H1 (cell line): ENCODE results near the gene CHMP5. TPM values are rescaled to one million over a fixed set of nuclear protein-coding genes. Genes with fewer than 3 reads are reported as not detected.
"Not testable (repeated sequence)": the region's sequence is repeated elsewhere in the genome, so short reads cannot be mapped to it uniquely, and the experiment has no call there.

ENCODE experiments used
- CTCF ChIA-PET: fragments of 300-600 bp; sonication (Branson Sonifier 250); formaldehyde crosslinking; loops from one replicate; lab custom pipeline; 2021; ENCODE audit not compliant: partially characterized antibody; lab: Charles Lee
- POLR2A ChIA-PET: fragments of 300-600 bp; sonication (Branson Sonifier 250); formaldehyde crosslinking; loops from one replicate; lab custom pipeline; 2021; ENCODE audit warnings: inconsistent platforms; ENCODE audit not compliant: partially characterized antibody; lab: Charles Lee
- DNase-seq, 2 experiments: peaks; one replicate each; pipeline versions ENCODE4 v3.0.0 to v3.0.0-alpha.2; 2010 to 2022; ENCODE audit warnings: low spot score in 2 of 2, low read depth in 1 of 2, mixed read lengths in 1 of 2
- FAIRE-seq: peaks from 2 replicates; lab custom pipeline; 2011; peaks lifted over from hg19 to GRCh38; lab: Jason Lieb, UNC
- H2AFZ ChIP-seq: 2 replicates; pipeline ENCODE4 v1.8.1; 2012; ENCODE audit warnings: low read length, inconsistent platforms
- H2AK5ac ChIP-seq: 2 replicates; pipeline ENCODE4 v1.6.1; 2013; ENCODE audit warnings: low read depth, low read length
- H2BK120ac ChIP-seq: replicated peaks from 2 replicates; pipeline ENCODE3; 2013; ENCODE audit warnings: low read depth, low read length, inconsistent platforms
- H2BK12ac ChIP-seq: 2 replicates; pipeline ENCODE4 v1.6.1; 2013; ENCODE audit warnings: low read depth, low read length
- H2BK15ac ChIP-seq: 2 replicates; pipeline ENCODE4 v1.6.1; 2013; ENCODE audit warnings: low read length
- H2BK20ac ChIP-seq: 2 replicates; pipeline ENCODE4 v1.6.1; 2013; ENCODE audit warnings: low read length
- H2BK5ac ChIP-seq: 2 replicates; pipeline ENCODE4 v1.6.1; 2013; ENCODE audit warnings: low read depth, low read length
- H3K14ac ChIP-seq: 2 replicates; pipeline ENCODE4 v1.6.1; 2013; ENCODE audit warnings: inconsistent platforms; ENCODE audit not compliant: insufficient read length
- H3K18ac ChIP-seq: 2 replicates; pipeline ENCODE4 v1.6.1; 2013; ENCODE audit warnings: low read length; ENCODE audit errors: extremely low read depth
- H3K23ac ChIP-seq: 2 replicates; pipeline ENCODE4 v1.6.1; 2013; ENCODE audit warnings: inconsistent platforms; ENCODE audit not compliant: insufficient read length
- H3K23me2 ChIP-seq: 2 replicates; pipeline ENCODE4 v1.6.1; 2013; ENCODE audit warnings: low read depth, low read length
- H3K27ac ChIP-seq: 2 replicates; pipeline ENCODE4 v1.6.1; 2011; ENCODE audit warnings: low read depth, low read length, inconsistent platforms
- H3K27me3 ChIP-seq, 4 experiments: replicated peaks in 1 of 4; 1 replicate in 1 of 4; 2 replicates in 3 of 4; pipeline versions ENCODE4 v1.6.1 to v1.8.1; 2011 to 2013; ENCODE audit warnings: low read length in 3 of 4, mild to moderate bottlenecking in 3 of 4, inconsistent platforms in 2 of 4, mixed read lengths in 2 of 4, moderate library complexity in 1 of 4; ENCODE audit not compliant: control insufficient read depth in 3 of 4, insufficient read depth in 3 of 4; ENCODE audit errors: extremely low read depth in 1 of 4
- H3K36me3 ChIP-seq, 4 experiments: 2 replicates each; pipeline versions ENCODE4 v1.6.1 to v1.8.1; 2011 to 2013; ENCODE audit warnings: mild to moderate bottlenecking in 4 of 4, low read length in 3 of 4, moderate library complexity in 2 of 4, control low read depth in 1 of 4, inconsistent platforms in 1 of 4; ENCODE audit not compliant: insufficient read depth in 4 of 4, control insufficient read depth in 2 of 4
- H3K4ac ChIP-seq: replicated peaks from 2 replicates; pipeline ENCODE3; 2013; ENCODE audit warnings: low read length, low read depth, mixed read lengths, inconsistent platforms; ENCODE audit not compliant: insufficient read length
- H3K4me1 ChIP-seq, 4 experiments: replicated peaks in 1 of 4; 1 replicate in 1 of 4; 2 replicates in 3 of 4; pipeline versions ENCODE4 v1.6.1 to v1.8.1; 2011 to 2013; ENCODE audit warnings: low read length in 3 of 4, inconsistent platforms in 2 of 4, mixed read lengths in 1 of 4; ENCODE audit not compliant: insufficient read depth in 4 of 4, control insufficient read depth in 3 of 4
- H3K4me2 ChIP-seq, 2 experiments: 2 replicates each; pipeline versions ENCODE4 v1.6.1 to v1.8.1; 2011 to 2013; ENCODE audit warnings: low read depth in 2 of 2, low read length in 2 of 2, control low read depth in 1 of 2, inconsistent platforms in 1 of 2, mild to moderate bottlenecking in 1 of 2; ENCODE audit not compliant: insufficient read depth in 1 of 2
- H3K4me3 ChIP-seq, 4 experiments: fragments of 200-600, 300-600 bp in 1 of 4; sonication (generic), shearing (Covaris generic), sonication (Bioruptor Twin) in 1 of 4; 2 replicates each; pipeline versions ENCODE4 v1.5.1 to v1.8.1; 2011 to 2016; ENCODE audit warnings: low read length in 4 of 4, low read depth in 3 of 4, control low read depth in 2 of 4, inconsistent platforms in 2 of 4, mild to moderate bottlenecking in 2 of 4, mixed read lengths in 1 of 4, moderate library complexity in 1 of 4; ENCODE audit not compliant: insufficient read depth in 2 of 4; ENCODE audit errors: extremely low read depth in 1 of 4
- H3K56ac ChIP-seq: replicated peaks from 2 replicates; pipeline ENCODE3; 2013; ENCODE audit warnings: low read depth, mild to moderate bottlenecking, mixed read lengths, low read length, inconsistent platforms; ENCODE audit not compliant: insufficient read length
- H3K79me1 ChIP-seq: 2 replicates; pipeline ENCODE4 v1.6.1; 2013; ENCODE audit warnings: low read depth, low read length, control low read depth
- H3K79me2 ChIP-seq, 2 experiments: 2 replicates each; pipeline versions ENCODE4 v1.6.1 to v1.8.1; 2012 to 2013; ENCODE audit warnings: low read length in 2 of 2, mild to moderate bottlenecking in 2 of 2, inconsistent platforms in 1 of 2; ENCODE audit not compliant: insufficient read depth in 2 of 2, control insufficient read depth in 1 of 2
- H3K9ac ChIP-seq, 4 experiments: replicated peaks in 1 of 4; 1 replicate in 1 of 4; 2 replicates in 3 of 4; pipeline versions ENCODE4 v1.6.1 to v1.8.1; 2011 to 2013; ENCODE audit warnings: low read depth in 3 of 4, low read length in 3 of 4, control low read depth in 2 of 4, mild to moderate bottlenecking in 2 of 4, moderate library complexity in 2 of 4, inconsistent platforms in 1 of 4; ENCODE audit errors: extremely low read depth in 1 of 4
- H3K9me3 ChIP-seq, 2 experiments: 2 replicates each; pipeline versions ENCODE4 v1.6.1 to v1.8.1; 2012 to 2013; ENCODE audit warnings: mild to moderate bottlenecking in 2 of 2, moderate library complexity in 2 of 2, control low read depth in 1 of 2, inconsistent platforms in 1 of 2, low read depth in 1 of 2, low read length in 1 of 2, mixed read lengths in 1 of 2; ENCODE audit not compliant: insufficient read depth in 2 of 2
- H4K20me1 ChIP-seq, 2 experiments: replicated peaks in 1 of 2; 2 replicates each; pipeline versions ENCODE3 to v1.8.1; 2011 to 2013; ENCODE audit warnings: inconsistent platforms in 2 of 2, low read length in 2 of 2, mild to moderate bottlenecking in 1 of 2; ENCODE audit not compliant: insufficient read depth in 2 of 2, control insufficient read depth in 1 of 2
- H4K5ac ChIP-seq: 2 replicates; pipeline ENCODE4 v1.6.1; 2013; ENCODE audit warnings: low read length, low read depth, mixed read lengths, inconsistent platforms; ENCODE audit not compliant: insufficient read length
- H4K8ac ChIP-seq: 2 replicates; pipeline ENCODE4 v1.8.0; 2013; ENCODE audit warnings: mild to moderate bottlenecking, moderate library complexity, low read length, inconsistent platforms; ENCODE audit not compliant: insufficient read depth; ENCODE audit errors: extremely low read depth
- H4K91ac ChIP-seq: replicated peaks from 2 replicates; pipeline ENCODE3; 2013; ENCODE audit warnings: low read length, mixed read lengths, inconsistent platforms; ENCODE audit not compliant: insufficient read length
- WGBS, 2 experiments: shearing (Covaris generic) in 1 of 2; methylation state at CpG; one replicate each; pipeline versions ENCODE4 v1.1.6 to v1.1.7; 2013 to 2015; ENCODE audit warnings: low lambda C conversion rate in 2 of 2, mixed read lengths in 2 of 2, inconsistent platforms in 1 of 2, low coverage in 1 of 2, missing lambda C conversion rate in 1 of 2; ENCODE audit not compliant: insufficient replicate concordance in 2 of 2, insufficient coverage in 1 of 2, insufficient read length in 1 of 2; ENCODE audit errors: extremely low coverage in 1 of 2, missing lambda C conversion rate in 1 of 2; 5-methylcytosine and 5-hydroxymethylcytosine counted together
- polyA plus RNA-seq, 7 experiments: library from polyadenylated mRNA; depleted of rRNA in 3 of 7; stranded (reverse) in 5 of 7; unstranded in 2 of 7; fragments of >200 nt in 5 of 7; fragments of 200-250 nt in 2 of 7; gene quantifications; 1 replicate in 5 of 7; 2 replicates in 1 of 7; 4 replicates in 1 of 7; pipeline versions ENCODE4 v1.2.1 to v1.2.3, GENCODE V29; 2011 to 2013; ENCODE audit warnings: missing spikeins in 2 of 7, mixed read lengths in 2 of 7
- total RNA-seq: library from RNA; stranded (reverse); fragmentation: NEBNext Ultra II Directional; extraction: Animal tissue kit (Norgen Biotek cat#: 25700); gene quantifications from 2 replicates; pipeline ENCODE4 v1.2.1, GENCODE V29; 2021

Gene CHMP5
- total and polyA plus RNA-seq, 2 of the 8 experiments (the other 6 are each of a cell fraction or from before 2014, with no cell fraction given): 25.0 to 47.3 TPM

GRCh38 chr9:33317136-33317535 is 52.3 kb downstream of the CHMP5 start:
- not testable (repeated sequence) for H3K79me1 ChIP-seq, H3K4ac ChIP-seq, H3K23ac ChIP-seq, H3K56ac ChIP-seq, H4K91ac ChIP-seq, H2AFZ ChIP-seq, H3K79me2 ChIP-seq, H3K27me3 ChIP-seq, H3K18ac ChIP-seq, H4K20me1 ChIP-seq, H4K5ac ChIP-seq, H3K27ac ChIP-seq, H2BK20ac ChIP-seq, FAIRE-seq, H3K9ac ChIP-seq, H4K8ac ChIP-seq, H2BK12ac ChIP-seq, H3K4me1 ChIP-seq, H3K23me2 ChIP-seq, H3K4me3 ChIP-seq, H2BK5ac ChIP-seq, H2BK15ac ChIP-seq, H2AK5ac ChIP-seq, H3K4me2 ChIP-seq, H3K9me3 ChIP-seq, H3K14ac ChIP-seq, H2BK120ac ChIP-seq, DNase-seq
- WGBS, 2 experiments: 86% methylated on average over 3 of the region's 3 CpGs; no CpG with 5 or more reads in 1 of the 2 experiments
- peaks cover 18 to 59% (median 43%) of the 10 kb centered on the region in 4 experiments for H3K36me3 ChIP-seq
- ChIA-PET CTCF (interaction anchor here (0.9 to 2.3 kb wide), 6 partner anchors 9 to 59 kb away, joined by 3 to 9 read pairs (median 4); partner anchors contain the start of gene NFX1), POLR2A (interaction anchor here (1.4 kb wide), 1 partner anchor 33 kb away, joined by 3 read pairs; no protein-coding TSS in a partner anchor)
